Upper lobe of left lung (tissue), 6 donors: ENCODE data around the gene MEGF11. TPM values are rescaled to one million over a fixed set of nuclear protein-coding genes. Genes with fewer than 3 reads are reported as not detected.

ENCODE experiments used
- ATAC-seq, 2 donors: fragments of 200-7000 bp; cut with Tn5 transposase; one replicate each; pipeline ENCODE4 v1.9.1; 2022; ENCODE audit warnings: mild to moderate bottlenecking in 2 of 2, moderate library complexity in 2 of 2; ENCODE audit not compliant: low FRiP score in 2 of 2
- DNase-seq, 2 donors: peaks; one replicate each; pipeline ENCODE4 v3.0.0-alpha.2; 2019 to 2020
- H3K27ac ChIP-seq, 4 donors: fragments of 200-600 bp; sonication (generic); one replicate each; pipeline ENCODE4 v1.5.1; 2016 to 2019
- H3K27me3 ChIP-seq, 4 donors: fragments of 200-600 bp; sonication (generic); one replicate each; pipeline ENCODE4 v1.5.1; 2017 to 2019
- H3K36me3 ChIP-seq, 4 donors: fragments of 200-600 bp; sonication (generic); one replicate each; pipeline ENCODE4 v1.5.1; 2016 to 2019
- H3K4me1 ChIP-seq, 4 donors: fragments of 200-600 bp; sonication (generic); one replicate each; pipeline ENCODE4 v1.5.1; 2018 to 2019
- H3K4me3 ChIP-seq, 4 donors: fragments of 200-600 bp; sonication (generic); one replicate each; pipeline ENCODE4 v1.5.1; 2017 to 2019; ENCODE audit warnings: mild to moderate bottlenecking in 2 of 4, moderate library complexity in 1 of 4
- H3K9me3 ChIP-seq, 4 donors: fragments of 200-600 bp; sonication (generic); one replicate each; pipeline ENCODE4 v1.5.1; 2018 to 2019
- CTCF ChIP-seq, 6 experiments: fragments of 450-650 bp in 4 of 6; fragments of 200-600 bp in 2 of 6; sonication (generic) in 2 of 6; IDR thresholded peaks; one replicate each; pipeline ENCODE4 v1.5.1; 2016 to 2019; ENCODE audit warnings: antibody characterized with exemption in 6 of 6
- EP300 ChIP-seq, 4 donors: sonication (generic); formaldehyde crosslinking; IDR thresholded peaks; one replicate each; pipeline ENCODE4 v1.5.1; 2017; ENCODE audit warnings: antibody characterized with exemption in 4 of 4, control low read depth in 2 of 4
- POLR2A ChIP-seq, 4 donors: fragments of 450-650 bp; IDR thresholded peaks; one replicate each; pipeline ENCODE4 v1.5.1; 2016 to 2017; ENCODE audit warnings: antibody characterized with exemption in 4 of 4, mild to moderate bottlenecking in 2 of 4
- POLR2AphosphoS5 ChIP-seq, 2 donors: sonication (generic); formaldehyde crosslinking; IDR thresholded peaks; one replicate each; pipeline ENCODE4 v1.5.1; 2017; ENCODE audit warnings: antibody characterized with exemption in 2 of 2
- WGBS, 2 donors: methylation state at CpG; one replicate each; pipeline ENCODE4 v1.1.5; 2017 to 2018; 5-methylcytosine and 5-hydroxymethylcytosine counted together
- total RNA-seq, 6 donors: library from RNA; depleted of rRNA in 4 of 6; stranded (reverse); fragments of >200 nt in 4 of 6; gene quantifications; one replicate each; pipeline versions ENCODE4 v1.1.0 to v1.2.1, GENCODE V29; 2016 to 2021
- donor health status: DM: no; HTN: no; CAD: no; lungs with moderate emphysema.
- donor health status: DM: no; HTN: yes; CAD: no; lungs with severe emphysema.

Gene MEGF11
- total RNA-seq, 6 donors from 2014 or later = 1.5 to 4.0 (median 3.5) TPM; not detected in 3

GRCh38 chr15:66221126-66221525 is 32.4 kb downstream of the MEGF11 start:
- no peak for ATAC-seq
- DNase-seq = peak in 1 of 2 donors; percentile 48

DNA sequence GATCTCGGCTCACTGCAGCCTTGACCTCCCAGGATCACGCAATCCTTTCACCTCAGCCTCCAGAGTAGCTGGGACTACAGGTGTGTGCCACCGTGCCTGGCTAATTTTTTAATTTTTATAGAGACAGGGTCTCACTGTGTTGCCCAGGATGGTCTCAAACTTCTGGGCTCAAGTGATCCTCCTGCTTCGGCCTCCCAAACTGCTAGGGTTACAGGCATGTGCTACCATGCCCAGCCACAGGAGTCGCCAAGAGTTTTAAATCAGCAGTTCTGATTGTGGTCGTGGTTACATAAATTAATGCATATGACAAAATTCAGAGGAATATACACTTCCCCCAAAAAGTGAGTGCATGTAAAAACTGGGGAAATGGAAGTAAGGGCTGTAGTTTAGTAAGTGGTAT is 32.9 kb downstream of the MEGF11 start:
- no peak for ATAC-seq
- no peak for DNase-seq
- H3K27ac ChIP-seq = no peak overlapping the region
- H3K27me3 ChIP-seq = no peaks in the 10 kb centered on the region
- no peaks in the 10 kb centered on the region for H3K4me1 ChIP-seq
- H3K4me3 ChIP-seq = no peak overlapping the region
- 84 to 96% methylated on average over 6 of the region's 6 CpGs for WGBS, 2 donors
- TF ChIP-seq POLR2AphosphoS5 (IDR thresholded peaks at IDR 0.05) = no peak
- no peak for TF ChIP-seq CTCF (IDR thresholded peaks at IDR 0.05)
- TF ChIP-seq POLR2A (IDR thresholded peaks at IDR 0.05) = no peak
- no peak for TF ChIP-seq EP300 (IDR thresholded peaks at IDR 0.05)
- H3K36me3 ChIP-seq = no peaks in the 10 kb centered on the region
- no peaks in the 10 kb centered on the region for H3K9me3 ChIP-seq

More at GRCh38 chr15:66221126-66221525, 32.4 kb downstream of the MEGF11 start:
- TF ChIP-seq POLR2A (IDR thresholded peaks at IDR 0.05) (no peak), EP300 (IDR thresholded peaks at IDR 0.05) (no peak), CTCF (IDR thresholded peaks at IDR 0.05) (no peak), POLR2AphosphoS5 (IDR thresholded peaks at IDR 0.05) (no peak)
- 46 to 51% methylated on average over 9 of the region's 9 CpGs for WGBS, 2 donors
- no peaks in the 10 kb centered on the region for H3K9me3 ChIP-seq
- no peaks in the 10 kb centered on the region for H3K36me3 ChIP-seq
- no peaks in the 10 kb centered on the region for H3K4me1 ChIP-seq
- no peak overlapping the region for H3K27ac ChIP-seq
- no peaks in the 10 kb centered on the region for H3K27me3 ChIP-seq
- no peak overlapping the region for H3K4me3 ChIP-seq

- no peaks in the 10 kb centered on the region for H3K4me1 ChIP-seq
- DNase-seq (no peak), ATAC-seq (no peak)
- H3K36me3 ChIP-seq = no peaks in the 10 kb centered on the region
- 73 to 80% methylated on average over 2 of the region's 2 CpGs for WGBS, 2 donors
- TF ChIP-seq EP300 (IDR thresholded peaks at IDR 0.05) (no peak), POLR2AphosphoS5 (IDR thresholded peaks at IDR 0.05) (no peak), CTCF (IDR thresholded peaks at IDR 0.05) (no peak), POLR2A (IDR thresholded peaks at IDR 0.05) (no peak)
- H3K27me3 ChIP-seq = no peaks in the 10 kb centered on the region
- H3K4me3 ChIP-seq = no peak overlapping the region
- H3K27ac ChIP-seq = no peak overlapping the region
- H3K9me3 ChIP-seq = no peaks in the 10 kb centered on the region
Observed at GRCh38 chr15:66219339-66219738, 34.2 kb downstream of the MEGF11 start.

DNA sequence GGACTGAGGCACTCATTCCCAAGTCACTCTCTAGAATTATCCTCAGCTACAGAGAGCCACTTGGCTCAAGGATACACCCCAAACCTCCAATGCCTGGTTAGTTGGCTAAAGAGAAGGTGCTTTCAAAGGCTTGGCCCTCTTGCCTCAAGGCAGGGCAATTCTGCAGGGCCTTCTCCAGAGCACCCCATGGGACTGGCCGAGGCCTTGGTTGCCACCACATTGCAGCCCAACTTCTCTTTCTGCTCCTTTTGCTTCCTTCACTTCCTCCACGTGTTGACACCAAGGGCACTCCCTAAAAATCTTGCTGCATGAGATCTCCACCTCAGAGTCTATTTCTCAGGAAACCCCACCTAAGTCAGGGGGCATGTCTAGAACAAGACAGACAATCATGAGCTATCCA is 36.7 kb downstream of the MEGF11 start:
- no peaks in the 10 kb centered on the region for H3K36me3 ChIP-seq
- no peaks in the 10 kb centered on the region for H3K27me3 ChIP-seq
- WGBS, 2 donors = 52 to 56% methylated on average over 2 of the region's 2 CpGs
- TF ChIP-seq POLR2AphosphoS5 (IDR thresholded peaks at IDR 0.05) = no peak
- no peak for TF ChIP-seq CTCF (IDR thresholded peaks at IDR 0.05)
- TF ChIP-seq EP300 (IDR thresholded peaks at IDR 0.05) = no peak
- no peak for TF ChIP-seq POLR2A (IDR thresholded peaks at IDR 0.05)
- no peak overlapping the region for H3K4me3 ChIP-seq
- no peaks in the 10 kb centered on the region for H3K4me1 ChIP-seq
- DNase-seq = no peak
- ATAC-seq = no peak
- H3K9me3 ChIP-seq = no peaks in the 10 kb centered on the region
- no peak overlapping the region for H3K27ac ChIP-seq

DNA sequence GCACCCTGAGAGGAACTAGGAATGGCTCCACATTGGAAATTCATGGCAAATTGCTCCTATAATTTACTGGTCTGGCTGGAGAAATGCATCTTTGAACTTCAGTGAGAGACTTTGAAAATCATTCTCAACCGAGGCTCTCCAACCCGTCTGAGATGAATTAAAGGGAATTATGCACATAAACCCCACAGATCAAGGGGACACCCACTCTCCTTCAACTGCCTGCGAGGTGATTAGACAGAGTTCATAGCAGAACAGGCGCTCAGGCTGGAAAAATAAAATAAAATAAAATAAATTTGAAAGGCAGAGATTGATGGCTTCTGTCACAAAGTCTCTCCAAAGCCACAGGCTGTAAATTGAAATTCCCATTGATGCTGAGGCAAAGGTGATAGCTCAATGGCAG is 37.7 kb downstream of the MEGF11 start:
- ATAC-seq (no peak), DNase-seq (no peak)
- 76 to 90% methylated on average over 4 of the region's 4 CpGs for WGBS, 2 donors
- Histone ChIP-seq H3K4me1 (no peaks in the 10 kb centered on the region), H3K27ac (no peak overlapping the region), H3K4me3 (no peak overlapping the region), H3K27me3 (no peaks in the 10 kb centered on the region), H3K36me3 (no peaks in the 10 kb centered on the region), H3K9me3 (no peaks in the 10 kb centered on the region)
- TF ChIP-seq POLR2AphosphoS5 (IDR thresholded peaks at IDR 0.05) (no peak), POLR2A (IDR thresholded peaks at IDR 0.05) (no peak), CTCF (IDR thresholded peaks at IDR 0.05) (no peak), EP300 (IDR thresholded peaks at IDR 0.05) (no peak)
